Middle frontal gyrus (tissue), 1 donor: ENCODE results near the gene ETV6.

Experiments used
- DNase-seq: peaks from one replicate; pipeline ENCODE4 v3.0.0-alpha.2; 2015; ENCODE audit warnings: low spot score; ENCODE audit errors: extremely low spot score

ETV6 gene

GRCh38 chr12:11823593-11823992, 174.1 kb downstream of the ETV6 start:
- DNase-seq, result no peak

- DNase-seq, result no peak
Observed at GRCh38 chr12:11824069-11824468, 174.6 kb downstream of the ETV6 start.

GRCh38 chr12:11824736-11825135, 175.3 kb downstream of the ETV6 start:
- no peak for DNase-seq

GRCh38 chr12:11825278-11825677, 175.8 kb downstream of the ETV6 start:
- DNase-seq, result no peak

GRCh38 chr12:11826574-11826973, 177.1 kb downstream of the ETV6 start:
- DNase-seq, result no peak

GRCh38 chr12:11827091-11828061, 177.9 kb downstream of the ETV6 start:
- no peak for DNase-seq

GRCh38 chr12:11829764-11830194, 180.3 kb downstream of the ETV6 start:
- DNase-seq, result no peak

GRCh38 chr12:11830307-11830801, 180.9 kb downstream of the ETV6 start:
- DNase-seq, result no peak

- no peak for DNase-seq
Observed at GRCh38 chr12:11832093-11832492, 182.6 kb downstream of the ETV6 start.

GRCh38 chr12:11833174-11833895, 183.9 kb downstream of the ETV6 start:
- DNase-seq, result no peak

GRCh38 chr12:11834104-11834812, 184.8 kb downstream of the ETV6 start:
- DNase-seq, result no peak

- no peak for DNase-seq
Observed at GRCh38 chr12:11834931-11835330, 185.5 kb downstream of the ETV6 start.

GRCh38 chr12:11836282-11837151, 187.0 kb downstream of the ETV6 start:
- no peak for DNase-seq

- no peak for DNase-seq
Observed at GRCh38 chr12:11837216-11837934, 187.9 kb downstream of the ETV6 start.

- no peak for DNase-seq
Observed at GRCh38 chr12:11838403-11838802, 188.9 kb downstream of the ETV6 start.

GRCh38 chr12:11839091-11839641, 189.7 kb downstream of the ETV6 start:
- no peak for DNase-seq

GRCh38 chr12:11840366-11840765, 190.9 kb downstream of the ETV6 start:
- no peak for DNase-seq

- DNase-seq, result no peak
Observed at GRCh38 chr12:11846488-11846887, 197.0 kb downstream of the ETV6 start.

GRCh38 chr12:11847539-11847938, 198.1 kb downstream of the ETV6 start:
- no peak for DNase-seq
